Head of caudate nucleus (tissue), 42 donors: ENCODE data around the gene UBA6.

Experiments
- DNase-seq, 42 donors: peaks; one replicate each; pipeline versions ENCODE4 v3.0.0 to v3.0.0-alpha.2; 2020 to 2021; ENCODE audit warnings: mixed read lengths in 7 of 42
- intact Hi-C: fragments of 100-400 bp; cut with DNase I; formaldehyde crosslinking; loops from one replicate; pipeline ENCODE4 v1.15.0; 2022

The UBA6 gene

GRCh38 chr4:67604029-67604381 is 97.0 kb downstream of the UBA6 start:
- intact Hi-C loops: no loop called here
- no peak for DNase-seq

GRCh38 chr4:67603310-67604028 is 97.5 kb downstream of the UBA6 start:
- intact Hi-C loops: no loop called here
- DNase-seq: no peak

- intact Hi-C loops: no loop called here
- peak in 1 of 42 donors; percentile 2 for DNase-seq
Observed at GRCh38 chr4:67593741-67594175, 107.2 kb downstream of the UBA6 start.

GRCh38 chr4:67587156-67587555 is 113.8 kb downstream of the UBA6 start:
- intact Hi-C loops: no loop called here
- DNase-seq: no peak

GRCh38 chr4:67584496-67584895 is 116.5 kb downstream of the UBA6 start:
- no peak for DNase-seq
- intact Hi-C loops: no loop called here

GRCh38 chr4:67581913-67582312 is 119.0 kb downstream of the UBA6 start:
- no peak for DNase-seq
- intact Hi-C loops: no loop called here

- intact Hi-C loops: no loop called here
- no peak for DNase-seq
Observed at GRCh38 chr4:67581208-67581857, 119.6 kb downstream of the UBA6 start.

- DNase-seq: no peak
- intact Hi-C loops: no loop called here
Observed at GRCh38 chr4:67580577-67580976, 120.4 kb downstream of the UBA6 start.

- DNase-seq: no peak
- intact Hi-C loops: no loop called here
Observed at GRCh38 chr4:67576538-67576937, 124.4 kb downstream of the UBA6 start.

- intact Hi-C loops: no loop called here
- DNase-seq: no peak
Observed at GRCh38 chr4:67576059-67576466, 124.9 kb downstream of the UBA6 start.

- DNase-seq: no peak
- intact Hi-C loops: no loop called here
Observed at GRCh38 chr4:67575232-67576058, 125.5 kb downstream of the UBA6 start.

GRCh38 chr4:67573193-67573592 is 127.8 kb downstream of the UBA6 start:
- no peak for DNase-seq
- intact Hi-C loops: no loop called here

GRCh38 chr4:67571975-67572374 is 129.0 kb downstream of the UBA6 start:
- intact Hi-C loops: no loop called here
- no peak for DNase-seq

GRCh38 chr4:67570537-67570936 is 130.4 kb downstream of the UBA6 start:
- DNase-seq: no peak
- intact Hi-C loops: no loop called here

GRCh38 chr4:67568820-67569219 is 132.1 kb downstream of the UBA6 start:
- intact Hi-C loops: no loop called here
- no peak for DNase-seq

- intact Hi-C loops: no loop called here
- DNase-seq: no peak
Observed at GRCh38 chr4:67566335-67566734, 134.6 kb downstream of the UBA6 start.

- DNase-seq: no peak
- intact Hi-C loops: no loop called here
Observed at GRCh38 chr4:67565284-67565683, 135.7 kb downstream of the UBA6 start.
